Measurements from ENCODE around the gene ATP8B1.

Gene ATP8B1

DNA sequence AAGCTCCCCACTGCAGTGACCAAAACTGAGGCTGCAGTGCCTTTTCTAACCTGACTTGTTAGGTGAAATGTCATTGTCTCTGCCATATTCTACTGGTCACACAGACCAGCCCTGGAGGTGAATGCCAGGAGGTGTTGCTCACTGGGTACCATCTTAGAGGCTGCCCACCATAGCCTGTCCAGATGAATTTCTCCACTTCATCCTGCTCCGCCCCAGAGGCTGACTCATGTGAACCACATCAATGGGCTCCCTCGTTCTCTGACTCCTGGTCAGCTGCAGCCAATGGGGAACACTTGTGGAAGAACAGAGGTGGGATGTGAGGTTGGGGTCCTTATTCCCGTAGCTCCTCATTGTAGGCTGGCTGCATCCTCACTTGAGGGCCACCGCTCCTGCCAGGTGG is 178.1 kb downstream of the ATP8B1 start:
- DNase-seq (ENCODE audit: low read depth in 2 of 2) = no peak

DNA sequence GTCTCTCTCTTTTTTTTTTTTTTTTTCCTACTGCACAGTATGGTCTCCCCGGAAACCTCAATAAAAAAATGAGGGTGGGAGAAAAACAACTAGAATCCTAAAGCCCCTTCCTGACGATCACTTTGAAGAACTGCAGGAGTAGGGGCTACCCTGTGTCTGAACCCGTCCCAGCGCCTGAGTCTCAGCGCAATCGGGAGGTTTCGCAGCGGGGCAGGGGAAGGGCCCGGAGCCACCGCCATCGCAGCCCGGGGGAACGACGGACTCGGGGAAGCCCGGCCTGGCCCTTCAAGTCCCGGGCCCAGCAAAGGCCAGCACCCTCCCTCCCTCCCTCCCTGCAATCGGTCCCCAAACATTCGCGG is 181.9 kb downstream of the ATP8B1 start:
- peak in 1 of 2 donors; percentile 10 for DNase-seq (ENCODE audit: low read depth in 2 of 2)

DNA sequence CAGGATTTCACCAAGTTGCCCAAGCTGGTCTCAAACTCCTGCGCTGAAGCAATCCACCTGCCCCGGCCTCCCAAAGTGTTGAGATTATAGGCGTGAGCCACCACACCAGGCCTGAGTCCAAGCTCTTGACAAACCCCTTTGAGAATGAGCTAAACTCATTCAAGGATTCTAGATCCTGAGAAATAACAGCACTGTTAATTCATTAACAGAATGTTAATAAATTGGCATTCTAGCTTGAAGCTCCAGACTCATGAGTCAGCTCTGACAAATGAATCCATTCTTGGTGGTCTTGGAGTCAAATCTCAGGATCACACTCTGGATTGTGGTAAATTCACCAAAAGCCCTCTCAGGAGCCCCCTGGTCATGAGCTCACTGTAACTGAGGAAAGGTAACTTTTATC is 183.2 kb downstream of the ATP8B1 start:
- DNase-seq (ENCODE audit: low read depth in 2 of 2) = no peak

DNA sequence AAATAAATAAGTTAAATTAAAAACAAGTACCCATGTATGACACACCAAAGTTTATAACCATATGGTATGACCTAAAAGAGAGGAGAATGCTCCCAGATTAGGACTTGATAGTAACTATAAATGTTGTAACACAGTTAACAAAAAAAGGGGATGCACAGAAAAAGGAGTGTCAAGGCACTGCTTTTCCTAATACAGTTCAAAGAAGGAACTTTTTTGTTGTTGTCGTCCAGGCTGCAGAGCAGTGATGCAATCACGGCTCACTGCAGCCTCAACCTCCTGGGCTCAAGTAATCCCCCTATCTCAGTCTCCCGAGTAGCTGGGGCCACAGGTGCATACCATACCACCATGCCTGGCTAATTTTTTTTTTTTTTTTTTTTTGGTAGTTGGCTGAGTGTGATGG is 184.2 kb downstream of the ATP8B1 start:
- DNase-seq (ENCODE audit: low read depth in 2 of 2) = no peak

DNA sequence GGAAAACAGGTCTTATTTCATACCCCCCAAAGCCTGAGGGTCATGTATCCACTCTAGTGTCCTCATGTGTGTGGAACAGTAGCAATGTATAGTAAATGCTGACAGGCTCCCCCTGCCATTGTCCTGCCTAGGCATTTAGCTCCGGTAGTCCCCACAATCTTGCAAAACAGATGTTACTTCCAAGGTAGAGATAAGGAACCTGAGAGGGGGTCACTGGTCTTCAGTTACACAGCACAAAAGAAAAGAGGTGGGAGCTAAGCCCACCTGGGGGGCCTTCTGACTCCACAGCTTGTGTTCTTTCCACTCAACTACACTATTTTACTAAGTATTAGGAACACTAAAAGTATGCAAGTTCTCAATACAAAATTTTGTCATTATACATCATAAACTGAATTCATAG is 199.2 kb downstream of the ATP8B1 start:
- no peak for DNase-seq (ENCODE audit: low read depth in 2 of 2)

Measured in stimulated activated CD8-positive, alpha-beta memory T cell treated with anti-CD3 and anti-CD28 coated beads, Interleukin-2, amount 100 ng/mL, for 48 hours (primary cell).